HG03095 (cell line): ENCODE results near the gene NKD1.
"Not testable (repeated sequence)": the region's sequence is repeated elsewhere in the genome, so short reads cannot be mapped to it uniquely, and the experiment has no call there.

Experiments used
- ATAC-seq: cut with Tn5 transposase; IDR thresholded peaks from one replicate; pipeline ENCODE4 v1.9.1; 2021; ENCODE audit warnings: moderate library complexity; ENCODE audit not compliant: unreplicated experiment

Gene NKD1

DNA sequence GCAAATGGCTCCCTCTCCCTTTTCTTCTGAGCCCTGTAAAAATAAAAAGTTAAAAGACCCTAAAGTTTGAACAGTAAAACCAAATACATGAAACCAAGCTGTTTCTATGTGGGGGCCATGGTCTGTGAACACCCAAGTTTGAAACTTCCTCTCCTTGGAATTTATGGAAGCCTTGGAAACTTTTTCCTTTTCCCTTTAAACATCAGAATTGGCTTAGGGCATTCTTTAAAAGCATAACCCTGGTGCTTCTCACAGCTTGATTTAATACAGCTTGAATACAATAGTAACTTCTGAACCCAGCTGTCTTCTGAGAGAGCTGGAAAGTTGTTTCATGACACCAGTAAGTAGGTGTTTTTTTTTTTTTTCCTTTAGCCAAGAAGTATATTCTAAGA, 26.5 kb downstream of the NKD1 start:
- no peak for ATAC-seq

DNA sequence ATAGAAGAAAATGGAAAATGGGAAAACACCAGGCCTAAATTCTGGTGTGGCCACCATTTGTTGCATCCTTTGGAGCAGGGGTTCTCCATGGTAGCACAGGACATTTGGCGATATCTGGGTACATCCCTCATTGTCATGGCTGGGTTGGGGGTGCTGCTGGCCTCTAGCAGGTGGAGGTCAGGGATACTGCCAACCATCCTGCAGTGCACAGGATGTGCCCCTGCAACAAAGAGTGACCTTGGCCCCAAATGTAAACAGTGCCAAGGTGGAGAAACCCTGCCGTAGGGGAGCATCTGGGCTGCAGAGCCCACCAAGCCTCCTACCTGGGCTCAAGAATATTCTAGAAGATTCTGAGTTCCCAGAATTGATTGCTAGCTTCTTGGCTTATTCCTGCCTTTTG, 27.5 kb downstream of the NKD1 start:
- no peak for ATAC-seq

DNA sequence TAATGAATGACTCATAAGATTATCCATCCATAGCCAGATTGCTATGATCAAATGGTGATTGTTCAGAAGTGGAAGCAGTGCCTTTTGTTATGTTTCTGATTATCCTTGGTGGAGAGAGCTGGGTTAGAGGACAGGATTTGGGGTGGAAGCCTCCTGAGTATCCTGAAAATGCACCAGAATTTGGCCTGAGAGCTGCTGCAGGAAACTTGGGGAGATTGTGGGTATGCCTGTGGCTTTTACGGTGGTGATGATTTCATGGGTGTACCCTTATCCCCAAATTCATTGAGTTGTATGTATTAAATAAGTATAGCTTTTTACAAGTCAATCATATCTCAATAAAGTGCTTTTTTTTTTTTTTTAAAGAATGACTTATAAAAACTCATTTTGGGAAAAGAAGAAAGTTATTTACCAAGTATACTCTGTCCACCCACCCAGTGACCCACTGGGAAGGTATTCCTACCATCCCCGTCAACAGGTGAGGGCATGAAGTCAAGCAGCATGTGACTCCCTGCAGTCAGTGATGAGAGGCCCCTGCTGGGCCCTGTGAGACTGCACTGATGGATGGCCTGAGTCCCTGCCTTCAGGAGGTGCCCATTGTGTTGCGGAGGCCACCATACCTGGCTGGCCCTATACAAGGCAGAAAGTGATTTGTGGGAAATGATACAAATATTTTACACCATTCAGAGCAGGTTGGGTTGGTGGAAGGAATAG, 28.4 kb downstream of the NKD1 start:
- ATAC-seq = no peak

DNA sequence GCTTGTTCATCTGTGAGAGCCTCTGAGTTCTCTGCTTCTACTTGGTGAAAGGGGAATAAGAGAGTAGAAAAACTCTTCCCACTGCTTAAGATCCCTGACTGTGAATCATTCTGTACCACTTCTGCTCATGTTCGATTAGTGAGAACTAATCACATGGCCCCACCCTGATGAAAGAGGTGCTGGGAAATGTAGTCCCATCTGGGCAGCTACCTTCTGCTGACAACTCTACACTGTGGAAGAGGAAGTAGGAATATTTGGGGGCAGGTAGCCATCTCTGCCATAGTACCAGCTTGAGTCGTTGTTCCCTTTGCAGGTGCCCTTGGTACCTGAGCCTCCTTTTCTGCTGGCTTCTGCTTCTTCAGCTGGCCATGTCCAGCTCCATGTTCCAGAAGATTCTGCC, 29.9 kb downstream of the NKD1 start:
- no peak for ATAC-seq

DNA sequence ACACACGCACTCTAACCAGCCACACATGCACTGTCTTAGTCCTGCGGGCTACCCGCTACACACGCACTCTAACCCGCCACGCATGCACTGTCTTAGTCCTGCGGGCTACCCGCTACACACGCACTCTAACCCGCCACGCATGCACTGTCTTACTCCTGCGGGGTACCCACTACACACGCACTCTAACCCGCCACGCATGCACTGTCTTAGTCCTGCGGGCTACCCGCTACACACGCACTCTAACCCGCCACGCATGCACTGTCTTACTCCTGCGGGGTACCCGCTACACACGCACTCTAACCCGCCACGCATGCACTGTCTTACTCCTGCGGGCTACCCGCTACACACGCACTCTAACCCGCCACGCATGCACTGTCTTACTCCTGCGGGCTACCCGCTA, 31.2 kb downstream of the NKD1 start:
- not testable (repeated sequence) for ATAC-seq

DNA sequence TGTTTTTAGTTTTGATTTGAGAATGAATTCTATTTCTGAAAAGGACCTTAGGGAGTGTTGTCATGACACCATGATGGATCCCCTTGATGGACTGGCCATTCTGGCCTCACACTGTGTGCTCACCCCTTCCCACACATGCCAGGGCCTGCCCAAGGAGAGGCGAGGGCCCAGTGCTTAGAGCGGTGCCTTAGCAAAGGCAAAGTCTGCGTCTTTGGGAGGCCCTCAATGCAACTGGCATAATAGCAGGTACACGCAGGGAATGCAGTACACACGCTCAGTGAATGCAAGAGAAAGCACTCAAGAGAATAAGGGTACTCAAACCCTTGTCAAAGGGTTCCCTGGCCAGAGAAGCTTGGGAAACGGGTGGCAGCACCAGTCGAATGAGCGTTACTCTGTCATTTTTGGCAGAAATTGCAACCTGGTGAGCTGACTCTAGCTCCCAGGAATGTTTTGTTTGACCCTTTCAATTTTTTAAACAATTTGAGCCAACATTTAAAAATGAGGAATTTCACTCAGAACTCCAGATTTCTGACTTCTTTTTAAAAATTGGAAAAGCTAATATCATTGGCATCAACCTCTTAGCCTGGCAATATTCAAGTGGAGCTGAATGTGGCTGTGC, 32.1 kb downstream of the NKD1 start:
- ATAC-seq = no peak

DNA sequence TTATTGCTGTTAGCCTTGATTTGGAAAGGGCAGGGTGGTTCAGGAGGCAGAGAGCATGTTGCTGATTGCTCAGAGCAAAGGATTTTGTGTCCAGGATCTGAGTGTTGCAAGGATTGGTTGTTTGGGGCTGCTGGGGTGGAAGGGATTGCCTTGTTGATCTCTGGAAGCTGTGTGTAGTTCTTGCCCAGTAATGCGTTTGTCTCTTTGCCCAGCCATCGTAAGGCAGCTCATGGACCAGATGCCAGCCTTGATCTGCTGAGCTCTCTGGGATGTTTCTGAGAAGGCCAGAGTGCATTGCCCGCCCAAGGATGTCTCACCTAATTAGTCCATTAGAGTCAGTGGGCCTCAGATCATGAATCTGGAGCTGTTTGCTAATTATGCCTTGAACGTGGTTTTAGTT, 33.6 kb downstream of the NKD1 start:
- no peak for ATAC-seq

DNA sequence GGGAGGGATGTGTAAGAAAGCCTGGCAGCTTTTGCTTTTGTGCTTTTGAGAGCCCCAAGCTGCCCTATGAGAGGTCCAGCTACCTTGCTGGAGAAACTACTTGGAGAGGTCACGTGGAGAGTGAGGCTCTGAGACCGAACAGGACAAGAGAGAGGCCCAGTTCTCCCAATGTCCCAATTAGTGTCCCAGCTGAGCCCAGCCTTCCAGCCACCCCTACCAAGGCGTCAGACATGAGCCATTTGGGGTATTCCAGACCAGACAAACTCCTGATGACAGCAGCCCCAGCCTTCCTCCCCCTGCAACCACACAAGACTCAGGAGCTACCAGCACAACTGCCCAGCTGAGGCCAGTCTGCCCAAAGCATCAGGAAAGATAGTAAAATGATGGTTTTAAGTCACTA, 35.0 kb downstream of the NKD1 start:
- no peak for ATAC-seq

DNA sequence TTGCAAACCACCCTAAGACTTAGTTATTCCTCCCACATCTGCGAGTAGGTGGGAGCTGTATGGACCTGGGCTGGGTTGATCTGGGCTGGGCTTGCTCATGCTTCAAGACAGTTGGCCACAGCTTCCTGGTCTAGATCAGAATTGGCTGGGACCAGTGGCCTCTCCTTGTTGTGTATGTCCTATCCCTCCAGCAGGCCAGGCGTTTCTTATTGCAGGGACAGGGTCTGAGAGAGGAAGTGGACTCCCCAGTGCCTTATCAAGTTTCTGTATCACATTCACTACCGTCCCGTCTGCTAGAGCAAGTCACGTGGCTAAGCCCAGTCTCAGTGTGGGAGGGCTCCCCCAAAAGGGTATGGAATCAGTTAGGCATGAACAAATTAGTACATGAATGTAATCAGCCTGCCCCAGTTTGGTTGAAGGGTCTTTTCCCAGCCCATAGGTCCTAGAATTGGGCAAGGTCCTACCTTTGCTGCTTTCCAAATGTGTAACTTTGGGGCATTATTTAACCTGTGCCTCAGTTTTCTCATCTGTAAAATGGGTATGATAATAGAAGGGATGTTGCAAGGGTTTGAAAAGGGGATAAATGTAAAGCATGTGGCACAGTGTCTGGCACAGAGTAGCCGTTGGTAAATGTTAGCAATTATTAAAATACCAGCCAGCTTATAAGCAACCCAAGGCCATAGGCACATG, 36.0 kb downstream of the NKD1 start:
- ATAC-seq = peak; percentile 60

DNA sequence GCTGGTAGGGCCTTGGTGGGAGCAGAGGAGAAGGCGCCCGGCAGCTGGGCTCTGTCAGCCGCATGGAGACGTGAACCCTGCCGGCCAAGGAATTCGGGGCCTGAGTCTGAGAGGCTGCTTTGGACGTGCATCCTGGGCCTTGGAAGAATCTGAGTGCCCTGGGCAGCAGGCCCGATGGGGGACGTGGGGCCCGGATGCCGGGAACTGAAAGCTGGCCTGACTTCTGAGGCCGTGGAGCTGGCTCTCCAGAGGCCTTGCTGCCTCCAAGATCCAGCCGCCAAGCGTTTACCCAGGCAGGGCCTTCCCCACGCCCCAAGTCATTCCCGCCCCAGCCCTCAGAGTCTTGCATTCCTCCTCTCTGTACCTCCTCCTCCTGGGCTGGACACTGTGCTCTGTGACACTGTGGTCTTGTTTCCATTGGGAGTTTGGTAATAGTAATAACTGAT, 37.2 kb downstream of the NKD1 start:
- ATAC-seq = no peak

DNA sequence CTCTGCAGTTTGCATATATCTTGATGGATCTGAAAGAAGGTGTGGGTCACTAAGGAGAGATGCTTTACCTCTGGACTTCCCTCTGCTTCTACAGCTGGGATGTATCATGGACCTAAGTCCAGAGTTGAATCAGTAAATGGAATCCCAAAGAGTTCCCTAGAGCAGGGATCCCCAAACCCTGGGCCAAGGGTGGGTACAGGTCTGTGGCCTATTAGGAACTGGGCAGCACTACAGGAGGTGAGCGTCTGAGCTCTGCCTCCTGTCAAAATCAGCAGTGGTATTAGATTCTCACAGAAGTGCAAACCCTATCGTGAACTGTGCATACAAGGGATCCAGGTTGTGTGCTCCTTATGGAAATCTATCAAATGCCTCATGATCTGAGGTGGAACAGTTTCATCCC, 39.3 kb downstream of the NKD1 start:
- no peak for ATAC-seq

DNA sequence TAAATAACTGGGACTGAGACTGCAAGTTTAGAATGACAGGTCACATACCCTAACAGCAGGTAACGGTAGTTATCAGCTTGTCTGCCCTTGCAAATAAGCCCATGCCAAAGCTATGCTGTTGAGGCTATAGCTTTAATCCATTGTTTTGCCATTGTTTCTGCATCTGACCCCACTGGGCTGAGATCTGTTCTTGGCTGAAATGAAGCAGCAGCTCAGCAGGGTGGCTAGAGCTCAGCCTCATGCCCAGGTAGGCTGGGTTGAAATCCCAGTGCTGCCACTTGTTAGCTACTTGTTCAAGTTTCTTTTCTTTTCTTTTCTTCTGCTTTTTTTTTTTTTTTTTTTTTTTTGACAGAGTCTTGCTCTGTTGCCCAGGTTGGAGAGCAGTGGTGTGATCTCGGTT, 40.1 kb downstream of the NKD1 start:
- no peak for ATAC-seq

DNA sequence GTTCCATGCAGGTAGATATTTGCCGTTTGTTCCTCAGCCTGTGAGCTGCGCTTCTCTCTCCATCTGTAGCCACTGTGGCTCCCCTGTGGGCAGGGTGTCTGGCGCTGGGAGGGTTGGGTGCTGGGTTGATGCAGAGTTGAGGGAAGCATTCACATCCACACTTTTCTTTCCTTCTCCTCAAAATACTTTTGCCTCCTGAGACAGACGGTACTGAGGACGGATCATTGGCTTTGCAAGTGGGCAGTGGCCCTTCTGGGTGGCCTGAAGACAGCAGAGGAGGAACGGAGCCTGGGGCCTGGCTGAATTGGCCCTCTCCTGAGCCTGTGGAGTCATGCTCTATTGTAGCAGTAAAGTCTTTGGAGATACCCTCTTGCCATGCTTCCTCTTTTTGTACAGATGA, 43.0 kb downstream of the NKD1 start:
- no peak for ATAC-seq

DNA sequence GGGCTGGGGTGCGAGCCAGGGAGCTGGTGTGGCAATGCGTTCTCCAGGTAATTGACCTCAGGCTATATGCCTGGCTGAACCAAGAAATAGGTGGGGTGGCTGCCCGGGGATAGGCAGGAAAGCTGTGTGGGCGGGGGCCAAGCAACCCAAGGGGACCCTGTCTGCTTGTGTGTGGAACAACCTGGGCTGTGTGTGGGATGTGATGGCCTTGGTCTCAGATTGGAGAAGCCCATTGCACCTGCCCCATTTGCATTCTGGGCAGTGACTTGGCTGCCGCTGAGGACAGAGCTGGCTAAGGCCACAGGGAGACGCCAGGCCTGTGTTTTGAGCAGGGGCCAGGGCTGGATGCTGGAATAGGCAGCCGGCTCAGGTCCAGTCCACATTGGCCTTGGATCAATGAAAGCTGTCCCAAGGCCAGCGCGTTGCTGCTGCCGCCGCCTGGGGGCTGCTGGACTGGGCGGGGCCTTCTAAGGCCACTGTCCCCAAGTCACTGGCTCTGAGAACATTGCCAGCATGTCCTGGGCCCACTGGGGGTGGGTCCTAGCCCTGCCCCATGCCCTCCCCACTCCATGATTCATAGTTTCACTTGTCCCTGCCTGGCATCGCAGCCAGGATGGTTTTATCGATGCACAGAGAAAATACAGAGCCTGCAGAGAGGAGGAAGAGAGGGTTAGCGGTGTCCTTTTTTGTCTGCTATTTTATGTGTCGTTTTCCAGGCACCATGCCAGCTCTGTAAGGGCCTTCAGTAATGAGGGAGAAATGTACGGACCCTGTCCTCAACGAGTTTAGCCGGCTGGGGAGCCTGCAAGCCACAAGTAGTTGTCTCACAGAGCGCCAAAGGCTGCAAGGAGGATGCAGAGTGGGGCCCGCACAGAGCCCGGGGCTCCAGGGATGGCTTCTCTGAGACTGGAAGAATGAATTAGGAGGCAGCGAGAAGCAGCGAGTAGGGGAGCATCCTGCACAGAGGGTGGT, 43.9 kb downstream of the NKD1 start:
- ATAC-seq = no peak

DNA sequence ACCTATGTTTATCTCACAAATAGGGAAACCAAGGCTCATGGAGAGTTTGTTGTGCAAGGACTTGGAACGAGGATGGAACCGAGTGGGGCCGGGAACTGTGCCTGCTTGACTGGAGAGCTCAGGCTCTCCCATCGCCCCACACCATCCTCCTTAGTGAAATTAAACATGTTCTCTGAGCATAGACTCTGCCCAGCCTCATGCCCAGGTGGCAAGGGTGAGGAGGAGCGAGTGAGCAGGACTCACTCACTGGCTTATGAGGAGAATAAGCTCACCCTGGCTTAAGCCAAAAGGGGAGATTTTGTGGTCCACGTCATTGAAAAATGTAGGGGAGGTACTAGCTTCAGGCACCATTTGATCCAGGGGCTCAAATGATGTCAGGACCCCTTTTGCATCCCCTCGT, 44.8 kb downstream of the NKD1 start:
- no peak for ATAC-seq

DNA sequence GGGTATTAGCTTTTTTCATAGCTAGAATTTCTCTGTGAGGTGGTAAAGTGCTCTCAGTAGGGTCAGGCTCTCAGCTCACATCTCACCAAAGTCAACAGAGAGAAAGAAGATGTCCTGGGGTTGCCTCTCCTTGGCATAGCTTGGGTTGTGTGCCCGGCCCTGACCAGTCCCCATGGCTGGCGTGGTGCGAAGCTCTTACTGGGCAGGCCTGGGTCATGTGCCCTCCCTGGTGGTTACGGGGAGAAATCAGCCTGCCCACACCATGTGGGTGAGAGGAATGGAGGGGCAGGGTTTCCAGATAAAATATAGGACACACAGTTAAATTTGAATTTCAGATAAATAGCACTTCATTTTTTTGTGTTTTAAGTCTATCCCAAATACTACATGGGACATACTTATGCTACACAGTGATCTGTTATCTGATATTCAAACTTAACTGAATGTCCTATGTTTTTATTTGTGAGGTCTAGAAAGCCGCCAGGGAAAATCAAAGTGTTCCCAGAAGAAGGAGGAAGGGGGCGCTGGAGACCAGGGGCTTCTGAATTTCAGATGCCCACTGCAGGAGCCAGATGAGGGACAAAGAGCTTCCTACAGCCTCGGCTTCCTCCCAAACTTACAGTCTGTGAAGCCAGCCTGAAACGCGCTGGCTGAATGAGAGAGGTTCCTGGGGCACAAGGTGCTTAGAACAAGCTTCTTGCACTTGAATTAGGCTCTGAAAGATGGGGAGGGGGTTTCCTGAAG, 45.4 kb downstream of the NKD1 start:
- no peak for ATAC-seq

DNA sequence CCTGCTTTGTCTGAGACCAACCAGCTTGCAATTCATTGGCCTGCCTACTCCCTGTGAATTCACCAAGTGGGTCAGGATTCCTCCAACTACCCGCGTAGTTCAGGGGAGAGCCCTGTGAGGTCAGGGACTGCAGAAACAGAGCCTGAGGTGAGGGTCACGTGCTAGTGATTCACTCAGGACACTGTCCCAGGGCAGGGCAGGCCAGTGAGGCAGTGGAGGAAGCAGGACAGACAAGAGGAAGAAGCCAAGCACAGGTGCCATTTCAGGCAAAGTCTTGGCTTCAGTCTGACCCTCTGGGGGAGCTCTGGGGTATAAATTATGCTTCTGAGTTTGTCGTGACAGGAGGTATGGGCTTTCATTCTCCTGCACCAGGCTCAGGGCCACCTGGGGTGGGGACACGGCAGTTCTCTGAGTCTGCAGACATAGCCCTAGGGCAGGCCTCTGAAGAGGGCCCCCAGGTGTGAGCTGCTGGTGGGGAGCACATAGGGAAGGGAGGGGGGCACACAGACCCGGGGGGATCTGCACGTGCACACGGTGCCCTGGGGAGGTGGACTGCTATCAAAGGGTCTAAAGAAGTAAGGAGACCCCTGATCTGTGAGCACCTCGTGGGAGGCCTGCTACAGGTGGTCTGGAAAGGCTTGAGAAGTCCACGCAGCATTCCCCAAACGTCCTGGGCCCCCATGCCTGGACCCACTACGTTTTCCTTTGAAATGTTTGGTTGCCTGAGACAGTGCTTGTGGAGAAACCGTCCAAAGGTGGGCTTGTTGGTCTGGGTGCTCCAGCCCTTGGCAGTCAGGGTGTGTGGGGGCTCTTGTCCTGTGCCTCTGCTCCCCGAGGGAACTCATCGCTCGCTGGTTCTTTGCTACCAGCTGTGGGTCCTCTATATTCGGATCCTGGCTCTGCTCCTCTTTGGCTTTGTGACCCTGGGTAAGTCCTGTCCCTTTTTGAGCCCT, 46.4 kb downstream of the NKD1 start:
- ATAC-seq = no peak

DNA sequence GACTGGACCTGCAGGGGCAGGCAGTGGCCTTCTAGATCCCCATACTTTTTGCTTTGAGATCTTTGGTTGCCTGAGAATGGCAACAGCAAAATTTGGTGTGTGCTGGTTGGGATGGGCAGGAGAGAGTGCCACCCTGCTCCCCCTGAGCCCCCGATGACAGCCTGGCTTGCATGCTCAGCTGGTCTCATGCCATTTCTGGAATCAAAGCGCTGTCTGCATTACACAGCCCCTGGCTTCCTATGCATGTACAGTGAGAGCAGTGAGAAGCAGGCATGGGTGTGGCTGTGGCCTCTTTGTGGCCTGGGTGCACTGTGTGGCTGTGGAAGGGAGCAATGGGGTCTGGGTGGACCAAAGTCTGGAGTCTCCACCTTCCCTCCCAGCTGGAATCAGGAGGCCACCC, 47.7 kb downstream of the NKD1 start:
- no peak for ATAC-seq

DNA sequence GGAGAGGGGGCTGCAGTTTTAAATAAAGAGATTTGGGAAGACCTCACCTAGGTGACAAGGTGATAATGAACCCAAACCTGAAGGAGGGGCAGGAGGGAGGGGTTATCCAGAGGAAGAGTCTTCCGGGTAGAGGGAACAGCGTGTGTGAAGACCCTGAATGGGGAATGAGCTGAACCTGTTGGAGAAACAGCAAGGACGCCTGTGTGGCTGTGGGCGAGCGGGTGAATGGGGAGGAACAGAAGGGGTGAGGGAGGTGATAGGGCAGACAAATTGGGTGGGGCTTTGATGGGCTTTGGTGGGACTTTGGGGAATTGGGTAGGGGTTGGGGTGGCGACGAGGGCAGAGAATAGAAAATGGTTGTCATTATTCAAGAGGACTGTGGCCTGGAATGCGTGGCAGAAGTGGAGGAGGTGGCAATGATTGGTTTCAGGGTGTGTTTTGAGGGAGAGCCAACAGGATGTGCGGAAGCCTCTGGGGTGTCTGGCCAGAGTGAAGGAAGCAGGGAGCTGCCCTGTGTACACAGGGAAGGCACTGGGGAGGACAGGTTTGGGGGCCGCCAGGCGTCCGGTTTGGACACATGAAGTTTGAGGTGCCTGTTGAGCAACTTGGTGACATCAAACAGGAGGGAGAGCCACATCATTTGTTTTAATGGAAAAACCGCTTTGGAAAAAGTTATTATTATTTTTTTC, 48.7 kb downstream of the NKD1 start:
- ATAC-seq = no peak
